HG02840 (cell line): ENCODE results near the gene PTPN23.

ENCODE experiments used
- ATAC-seq: cut with Tn5 transposase; IDR thresholded peaks from one replicate; pipeline ENCODE4 v1.9.1; 2021; ENCODE audit warnings: mild to moderate bottlenecking, moderate library complexity, moderate number of reproducible peaks; ENCODE audit not compliant: unreplicated experiment, low FRiP score

PTPN23 gene

GRCh38 chr3:47419083-47420043 is 38.5 kb downstream of the PTPN23 start:
- ATAC-seq: no peak

GRCh38 chr3:47420044-47420430 is 39.2 kb downstream of the PTPN23 start:
- no peak for ATAC-seq

GRCh38 chr3:47420511-47421484 is 40.0 kb downstream of the PTPN23 start:
- no peak for ATAC-seq

- no peak for ATAC-seq
Observed at GRCh38 chr3:47421741-47422649, 41.2 kb downstream of the PTPN23 start.

GRCh38 chr3:47422743-47423142 is 41.9 kb downstream of the PTPN23 start:
- no peak for ATAC-seq

- ATAC-seq: no peak
Observed at GRCh38 chr3:47423548-47424145, 42.8 kb downstream of the PTPN23 start.

GRCh38 chr3:47424434-47425382 is 43.9 kb downstream of the PTPN23 start:
- no peak for ATAC-seq

- ATAC-seq: no peak
Observed at GRCh38 chr3:47425383-47425778, 44.6 kb downstream of the PTPN23 start.

- no peak for ATAC-seq
Observed at GRCh38 chr3:47425959-47426358, 45.1 kb downstream of the PTPN23 start.

- no peak for ATAC-seq
Observed at GRCh38 chr3:47427866-47428265, 47.0 kb downstream of the PTPN23 start.

GRCh38 chr3:47428662-47429061 is 47.8 kb downstream of the PTPN23 start:
- no peak for ATAC-seq

- ATAC-seq: no peak
Observed at GRCh38 chr3:47429476-47430270, 48.9 kb downstream of the PTPN23 start.

- no peak for ATAC-seq
Observed at GRCh38 chr3:47430606-47431005, 49.8 kb downstream of the PTPN23 start.

- no peak for ATAC-seq
Observed at GRCh38 chr3:47431225-47431624, 50.4 kb downstream of the PTPN23 start.

- ATAC-seq: no peak
Observed at GRCh38 chr3:47432673-47433072, 51.9 kb downstream of the PTPN23 start.

- ATAC-seq: no peak
Observed at GRCh38 chr3:47433796-47434195, 53.0 kb downstream of the PTPN23 start.

- no peak for ATAC-seq
Observed at GRCh38 chr3:47434849-47435248, 54.0 kb downstream of the PTPN23 start.

- no peak for ATAC-seq
Observed at GRCh38 chr3:47436180-47436579, 55.4 kb downstream of the PTPN23 start.
